ENCODE results near the gene TTF1.
"Not testable (repeated sequence)": the region's sequence is repeated elsewhere in the genome, so short reads cannot be mapped to it uniquely, and the experiment has no call there.

TTF1 gene

GRCh38 chr9:132412089-132412488 is 5.4 kb upstream of the TTF1 start:
- no peak for DNase-seq

- no peak for DNase-seq
These were observed 4.5 kb upstream of the TTF1 start for GRCh38 chr9:132411091-132411508.

- DNase-seq, result no peak
These were observed 4.0 kb upstream of the TTF1 start for GRCh38 chr9:132410642-132411041.

DNA sequence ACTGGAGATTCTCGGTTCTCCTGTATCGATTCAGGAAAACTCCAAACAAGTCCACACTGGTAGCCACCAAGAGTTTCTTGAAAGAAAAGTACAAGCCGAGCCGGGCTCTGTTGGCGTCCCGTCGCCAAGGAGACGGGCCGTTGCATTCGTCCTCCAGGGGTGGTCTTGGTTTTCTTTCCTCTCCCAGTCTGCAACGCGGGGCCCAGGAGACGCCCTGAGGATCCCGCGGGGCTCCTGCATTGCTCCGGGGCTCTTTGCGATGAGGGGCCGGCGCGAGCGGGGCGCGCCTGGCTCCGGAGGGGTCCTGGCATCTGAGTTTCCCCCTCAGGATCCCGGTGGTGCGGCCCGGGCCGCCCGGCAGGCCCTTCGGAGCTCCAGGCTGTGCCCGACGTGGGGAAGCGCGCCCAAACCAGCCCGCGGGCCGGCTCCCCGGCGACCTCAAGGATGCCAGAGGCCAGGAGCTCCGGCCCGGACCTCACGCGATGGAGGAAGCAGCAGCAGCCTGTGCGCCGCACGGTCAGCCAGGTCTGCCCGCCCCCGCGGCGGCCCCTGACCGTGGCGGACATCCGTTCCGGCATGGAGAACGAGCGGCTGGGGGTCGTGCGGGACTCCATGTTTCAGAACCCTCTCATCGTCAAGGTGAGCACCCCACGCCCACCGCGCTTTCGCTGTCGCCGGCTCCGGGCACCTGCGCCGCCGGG is 3.3 kb upstream of the TTF1 start, which contains the start of gene CFAP77:
Gene CFAP77, plus strand, starts transcription at position 384 of the 701 bp plus-strand sequence. Its CDS starts 61 bp downstream, at position 445.
- DNase-seq, result no peak

- no peak for DNase-seq
These were observed 1.9 kb upstream of the TTF1 start for GRCh38 chr9:132408521-132408920.

DNA sequence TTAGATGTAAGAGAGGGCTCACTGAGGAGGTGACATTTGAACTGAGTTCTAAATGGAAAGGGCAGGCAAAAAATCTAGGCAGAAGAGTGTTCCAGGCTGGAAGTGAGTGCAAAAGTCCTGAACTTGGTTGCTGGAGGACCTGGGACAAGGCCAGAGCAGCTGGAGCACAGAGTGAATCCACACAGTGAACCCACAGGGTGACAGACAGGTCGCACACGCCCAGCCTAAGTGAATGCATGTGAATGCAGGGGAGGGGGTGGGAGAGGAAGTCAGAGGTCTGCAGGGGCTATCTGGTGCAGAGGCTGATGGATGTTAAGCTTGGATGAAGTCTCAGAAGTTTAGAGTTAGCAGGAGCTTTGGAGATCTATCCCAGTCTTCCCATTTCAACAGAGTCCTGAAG is 556 bp upstream of the TTF1 start:
- no peak for DNase-seq

GRCh38 chr9:132404228-132404881 is 2.3 kb downstream of the TTF1 start:
- DNase-seq, result no peak

- DNase-seq, result no peak
These were observed 4.8 kb downstream of the TTF1 start for GRCh38 chr9:132401824-132402223.

DNA sequence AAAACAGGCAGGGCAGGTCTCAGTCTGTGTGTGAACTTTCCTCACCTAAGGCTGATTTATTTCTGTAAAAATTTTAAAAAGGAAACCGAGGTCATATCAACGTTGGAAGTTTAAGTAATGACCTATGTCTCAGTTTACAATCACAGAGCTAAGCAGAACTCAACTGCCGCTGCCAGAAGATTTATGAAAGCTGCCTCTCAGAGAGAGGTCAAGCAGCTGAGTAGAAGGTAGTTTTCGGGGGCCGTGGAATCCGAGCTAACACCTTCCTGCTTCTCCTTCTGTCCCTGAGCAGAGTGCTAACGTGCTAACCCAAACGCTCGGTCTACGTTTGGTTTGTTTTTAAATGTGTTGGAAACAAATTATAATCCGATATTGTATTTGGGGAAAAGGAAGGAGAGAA is 11.1 kb downstream of the TTF1 start:
- no peak for DNase-seq

- no peak for DNase-seq
These were observed 15.2 kb downstream of the TTF1 start for GRCh38 chr9:132391449-132391848.

DNA sequence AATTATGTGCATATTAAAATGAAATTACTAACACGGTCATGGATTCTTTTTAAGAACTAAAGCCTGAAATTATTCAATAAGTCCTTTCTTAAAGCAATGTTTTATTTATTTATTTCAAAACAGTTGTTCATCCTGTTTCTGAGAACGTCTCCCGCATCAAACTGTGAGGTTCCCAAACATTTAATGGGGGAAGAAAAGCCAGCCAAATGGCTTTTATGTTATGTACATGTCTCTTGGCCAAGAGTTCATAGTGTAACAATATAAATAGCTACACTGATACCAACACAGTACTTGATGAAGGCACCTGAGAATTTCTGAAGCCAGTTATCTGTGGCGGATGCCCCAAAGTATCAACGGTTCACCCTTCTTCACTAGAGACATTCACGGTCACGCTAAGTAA is 15.7 kb downstream of the TTF1 start:
- DNase-seq, result no peak

GRCh38 chr9:132387133-132387532 is 19.5 kb downstream of the TTF1 start:
- DNase-seq, result no peak

GRCh38 chr9:132384376-132384775 is 22.3 kb downstream of the TTF1 start:
- DNase-seq, result no peak

GRCh38 chr9:132383462-132383883 is 23.2 kb downstream of the TTF1 start:
- DNase-seq, result no peak

DNA sequence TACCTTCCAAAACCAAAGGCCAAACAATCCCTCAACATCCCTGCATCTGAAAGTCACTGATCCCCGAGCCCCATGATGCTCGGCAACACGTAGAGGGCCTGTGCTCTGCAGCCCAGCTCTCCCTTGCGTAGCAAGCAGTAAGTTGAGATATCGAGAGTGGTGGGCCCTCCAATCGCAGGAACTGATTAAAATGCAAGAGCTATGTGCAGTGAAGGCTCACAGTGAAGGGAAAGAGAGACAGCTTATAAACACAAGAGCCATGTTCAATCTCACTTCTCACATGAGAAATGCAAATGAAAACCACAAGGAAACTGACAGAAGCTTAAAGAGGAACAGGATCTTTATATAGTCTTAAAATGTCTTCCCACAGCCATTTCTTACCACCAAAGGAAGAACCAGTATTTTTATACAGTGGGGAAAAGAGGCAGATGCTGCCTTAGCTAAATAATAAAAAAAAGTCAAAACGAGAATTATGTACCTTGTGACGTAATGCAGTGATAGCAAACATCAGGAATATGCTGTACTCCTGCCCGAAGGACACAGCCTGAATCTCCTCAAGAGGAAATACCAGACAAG is 24.6 kb downstream of the TTF1 start:
- DNase-seq, result peak in 1 of 2 donors; percentile 9

- not testable (repeated sequence) for DNase-seq
These were observed 28.2 kb downstream of the TTF1 start for GRCh38 chr9:132378416-132378815.

- DNase-seq, result not testable (repeated sequence)
These were observed 28.9 kb downstream of the TTF1 start for GRCh38 chr9:132377769-132378168.

DNA sequence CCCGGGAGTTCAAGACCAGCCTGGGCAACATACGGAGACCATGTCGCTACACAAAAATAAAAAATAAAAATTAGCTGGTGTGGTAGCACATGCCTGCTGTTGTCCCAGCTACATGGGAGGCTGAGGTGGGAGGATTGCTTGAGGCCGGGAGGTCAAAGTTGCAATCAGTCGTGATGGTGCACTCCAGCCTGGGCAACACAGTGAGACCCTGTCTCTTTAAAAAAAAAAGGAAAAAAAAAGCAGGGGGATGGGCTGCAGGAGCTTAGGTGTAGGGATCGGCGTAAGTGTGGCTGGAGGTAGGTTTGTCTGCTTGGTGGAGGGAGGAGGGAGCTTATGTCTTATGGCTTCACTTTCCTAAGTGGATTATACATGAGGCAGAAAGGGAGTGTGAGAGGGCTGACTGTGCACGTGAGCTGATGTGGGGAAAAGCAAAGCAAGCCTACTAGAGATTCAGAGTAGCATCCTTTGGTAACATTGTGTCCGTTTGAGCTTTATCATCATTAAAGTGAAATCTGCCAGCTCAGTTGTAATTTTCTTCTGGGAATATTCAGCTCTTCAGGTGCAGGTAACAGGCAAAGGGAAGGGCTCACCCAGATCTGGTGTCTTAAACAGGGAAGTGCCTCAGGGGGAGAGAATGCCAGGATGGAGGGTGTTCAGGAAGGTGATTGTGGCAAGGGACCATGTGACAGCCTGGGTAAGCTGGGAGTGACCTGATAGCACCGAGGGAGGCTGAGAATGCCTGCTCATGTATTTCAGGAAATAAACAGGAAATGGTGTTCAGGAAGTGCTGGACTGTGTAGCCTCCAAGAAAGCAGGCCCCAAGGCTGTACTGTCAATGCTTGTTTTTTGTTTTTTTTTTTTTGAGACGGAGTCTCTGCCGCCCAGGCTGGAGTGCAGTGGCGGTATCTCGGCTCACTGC is 34.2 kb downstream of the TTF1 start:
- peak; percentile 31 to 38 for DNase-seq

DNA sequence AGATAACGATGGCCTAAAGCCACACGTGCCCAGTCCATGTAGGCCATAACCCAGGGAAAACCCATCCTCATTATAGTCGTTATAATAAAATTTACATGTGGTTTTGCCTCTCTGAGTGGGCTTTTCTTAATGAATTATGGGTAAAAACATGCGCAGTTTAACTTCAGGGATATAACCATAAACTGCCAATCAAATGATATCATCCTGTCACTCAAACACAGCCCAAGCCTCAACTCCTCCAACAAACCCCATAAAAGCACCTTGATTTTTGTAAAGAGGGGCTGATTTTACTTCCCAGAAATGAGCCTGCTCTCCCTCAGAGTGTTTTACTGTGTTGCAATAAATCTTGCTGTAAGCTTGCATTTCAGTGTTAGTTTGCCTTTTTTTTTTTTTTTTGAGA is 36.0 kb downstream of the TTF1 start:
- no peak for DNase-seq

GRCh38 chr9:132369421-132369820 is 37.2 kb downstream of the TTF1 start:
- no peak for DNase-seq

DNA sequence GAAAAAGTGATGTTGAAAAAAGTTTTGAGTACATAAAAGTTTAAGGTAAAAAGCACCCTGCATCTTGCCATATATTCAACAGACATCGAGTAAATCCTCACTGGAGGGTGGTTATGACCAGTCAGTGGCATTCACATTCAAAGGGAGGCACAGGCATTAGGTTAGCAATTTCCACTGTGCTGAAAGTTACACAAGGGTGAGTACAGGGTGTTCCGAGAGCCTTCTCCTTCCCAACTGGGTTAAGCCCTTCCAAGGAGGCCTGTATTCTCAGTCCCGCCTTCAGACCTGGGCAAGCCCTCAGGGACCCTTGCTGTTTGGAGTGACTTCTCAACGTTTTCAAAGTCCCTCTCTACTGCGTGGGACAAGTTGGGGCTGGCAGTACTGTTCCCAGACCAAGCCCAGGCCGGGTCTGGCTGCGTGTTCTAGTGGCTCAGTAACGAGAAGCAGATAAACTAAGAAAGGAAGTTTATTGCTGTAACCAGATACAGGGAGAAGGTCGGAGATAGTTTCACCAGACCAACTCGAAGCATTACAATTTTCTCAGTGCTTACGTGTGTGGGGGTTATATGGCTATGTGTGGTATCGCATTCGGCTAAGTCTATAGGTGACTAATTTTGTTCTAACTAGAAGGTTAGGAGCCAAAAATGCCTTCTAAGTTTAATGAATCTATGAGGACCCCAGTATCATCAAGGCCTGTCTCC is 38.9 kb downstream of the TTF1 start:
- no peak for DNase-seq

DNA sequence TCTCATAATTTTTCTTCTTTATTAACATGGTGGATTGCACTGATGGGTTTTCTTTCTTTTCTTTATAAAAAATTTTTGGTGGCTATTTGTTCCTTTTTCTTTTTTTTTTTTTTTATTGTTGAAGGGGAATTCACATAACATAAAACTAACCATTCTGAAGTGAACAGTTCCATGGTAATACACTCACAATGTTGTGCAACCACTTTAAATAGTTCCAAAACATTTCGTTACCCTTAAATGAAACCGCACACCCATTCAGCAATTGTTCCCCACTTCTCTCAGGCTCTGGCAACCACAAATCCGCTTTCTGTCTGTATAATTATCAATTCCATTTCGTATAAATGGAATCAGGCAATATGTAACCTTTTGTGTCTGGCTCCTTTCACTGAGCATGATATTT is 40.2 kb downstream of the TTF1 start:
- DNase-seq, result no peak

All from hippocampal formation (tissue), 2 donors.